Fibroblast of lung (primary cell): Measurements from ENCODE around the gene CABCOCO1. TPM values are rescaled to one million over a fixed set of nuclear protein-coding genes. Genes with fewer than 3 reads are reported as not detected.
A peak's percentile ranks its signal among the peaks of the same experiment; 100 is the strongest.

ENCODE experiments used
- DNase-seq, 2 donors: peaks; one replicate each; pipeline versions ENCODE4 v3.0.0 to v3.0.0-alpha.2; 2010; ENCODE audit warnings: low read depth in 2 of 2
- H2AFZ ChIP-seq: 2 replicates; pipeline ENCODE4 v1.5.1; 2012; ENCODE audit warnings: low read length, control low read depth, inconsistent platforms
- H3K27ac ChIP-seq: 2 replicates; pipeline ENCODE4 v1.5.1; 2011; ENCODE audit warnings: low read length, control low read depth; ENCODE audit not compliant: insufficient read depth
- H3K27me3 ChIP-seq: 2 replicates; pipeline ENCODE4 v1.5.1; 2011; ENCODE audit warnings: mild to moderate bottlenecking, low read length; ENCODE audit not compliant: control insufficient read depth, insufficient read depth
- H3K36me3 ChIP-seq: 2 replicates; pipeline ENCODE4 v1.5.1; 2011; ENCODE audit warnings: low read length; ENCODE audit not compliant: control insufficient read depth, insufficient read depth
- H3K4me1 ChIP-seq: 2 replicates; pipeline ENCODE4 v1.5.1; 2011; ENCODE audit warnings: low read length; ENCODE audit not compliant: control insufficient read depth, insufficient read depth; ENCODE audit errors: extremely low read depth
- H3K4me2 ChIP-seq: 2 replicates; pipeline ENCODE4 v1.5.1; 2011; ENCODE audit warnings: low read length, control low read depth; ENCODE audit not compliant: insufficient read depth; ENCODE audit errors: extremely low read depth
- H3K4me3 ChIP-seq, 4 experiments: fragments of 200-600 bp in 1 of 4; sonication (generic) in 1 of 4; replicated peaks in 1 of 4; 2 replicates each; pipeline ENCODE4 v1.5.1; 2011 to 2016; ENCODE audit warnings: low read length in 4 of 4, low read depth in 3 of 4, mild to moderate bottlenecking in 3 of 4, control low read depth in 2 of 4, inconsistent platforms in 1 of 4, mixed read lengths in 1 of 4; ENCODE audit not compliant: insufficient read depth in 1 of 4; ENCODE audit errors: control extremely low read depth in 1 of 4
- H3K79me2 ChIP-seq: 2 replicates; pipeline ENCODE4 v1.5.1; 2012; ENCODE audit warnings: mild to moderate bottlenecking, low read length, inconsistent platforms; ENCODE audit not compliant: control insufficient read depth, insufficient read depth
- H3K9ac ChIP-seq: 2 replicates; pipeline ENCODE4 v1.5.1; 2011; ENCODE audit warnings: mild to moderate bottlenecking, low read length, control low read depth; ENCODE audit not compliant: insufficient read depth
- H3K9me3 ChIP-seq: 2 replicates; pipeline ENCODE4 v1.5.1; 2012; ENCODE audit warnings: low read depth, low read length; ENCODE audit not compliant: control insufficient read depth, insufficient read depth
- H4K20me1 ChIP-seq: 2 replicates; pipeline ENCODE4 v1.5.1; 2011; ENCODE audit warnings: low read length; ENCODE audit not compliant: control insufficient read depth, insufficient read depth; ENCODE audit errors: extremely low read depth
- CTCF ChIP-seq, 2 donors: IDR thresholded peaks in 1 of 2; conservative IDR thresholded peaks in 1 of 2; 1 replicate in 1 of 2; 2 replicates in 1 of 2; pipeline ENCODE4 v1.5.1; 2011 to 2012; ENCODE audit warnings: low read length in 2 of 2, control low read depth in 1 of 2, inconsistent platforms in 1 of 2, low read depth in 1 of 2, mild to moderate bottlenecking in 1 of 2
- EZH2 ChIP-seq: IDR thresholded peaks from 2 replicates; pipeline ENCODE4 v1.5.1; 2012; ENCODE audit warnings: low read length, control low read depth, mild to moderate bottlenecking; ENCODE audit errors: missing control alignments
- polyA plus RNA-seq, 2 donors: library from polyadenylated mRNA; depleted of rRNA in 1 of 2; stranded (reverse) in 1 of 2; unstranded in 1 of 2; fragments of >200 nt; gene quantifications; 2 replicates each; pipeline ENCODE4 v1.2.1, GENCODE V29; 2011 to 2012; ENCODE audit warnings: missing spikeins in 1 of 2
- total RNA-seq: library from RNA; depleted of rRNA; stranded (reverse); fragments of >200 nt; gene quantifications from 2 replicates; pipeline ENCODE4 v1.2.1, GENCODE V29; 2014

Gene CABCOCO1
- total and polyA plus RNA-seq, 2 donors (not counting 1 experiment from before 2014, with no cell fraction given), result 0.83 to 1.6 TPM

- H3K9me3 ChIP-seq, result no peaks in the 10 kb centered on the region
- no peaks in the 10 kb centered on the region for H3K36me3 ChIP-seq
- no peak overlapping the region for H3K4me3 ChIP-seq
- no peak overlapping the region for H3K9ac ChIP-seq
- H3K4me1 ChIP-seq, result peaks cover 16% of the 10 kb centered on the region
- no peaks in the 10 kb centered on the region for H3K79me2 ChIP-seq
- H2AFZ ChIP-seq, result no peak overlapping the region
- no peak overlapping the region for H3K4me2 ChIP-seq
- H4K20me1 ChIP-seq, result no peaks in the 10 kb centered on the region
- no peaks in the 10 kb centered on the region for H3K27me3 ChIP-seq
- no peak overlapping the region for H3K27ac ChIP-seq
- no peak for TF ChIP-seq CTCF (conservative IDR thresholded peaks at IDR 0.05 in 1 of 2, IDR thresholded peaks at IDR 0.05 in 1 of 2; ENCODE audit: low read depth in 1 of 2, low read length in 2 of 2)
- TF ChIP-seq EZH2, result no peak
- peak in 1 of 2 donors; percentile 68 for DNase-seq
Measured at GRCh38 chr10:61754587-61755550, 92.1 kb downstream of the CABCOCO1 start.

- no peak overlapping the region for H3K9ac ChIP-seq
- H3K4me3 ChIP-seq, result no peak overlapping the region
- no peaks in the 10 kb centered on the region for H4K20me1 ChIP-seq
- peaks cover 23% of the 10 kb centered on the region for H3K4me1 ChIP-seq
- H3K79me2 ChIP-seq, result no peaks in the 10 kb centered on the region
- H3K9me3 ChIP-seq, result no peaks in the 10 kb centered on the region
- H3K36me3 ChIP-seq, result no peaks in the 10 kb centered on the region
- no peak overlapping the region for H3K27ac ChIP-seq
- H3K27me3 ChIP-seq, result no peaks in the 10 kb centered on the region
- H3K4me2 ChIP-seq, result no peak overlapping the region
- no peak for DNase-seq
- no peak overlapping the region for H2AFZ ChIP-seq
- TF ChIP-seq EZH2, result no peak
- no peak for TF ChIP-seq CTCF (conservative IDR thresholded peaks at IDR 0.05 in 1 of 2, IDR thresholded peaks at IDR 0.05 in 1 of 2; ENCODE audit: low read depth in 1 of 2, low read length in 2 of 2)
Measured at GRCh38 chr10:61757001-61757400, 94.3 kb downstream of the CABCOCO1 start.

GRCh38 chr10:61757525-61758397 is 95.0 kb downstream of the CABCOCO1 start:
- H3K9me3 ChIP-seq, result no peaks in the 10 kb centered on the region
- no peaks in the 10 kb centered on the region for H3K36me3 ChIP-seq
- TF ChIP-seq CTCF (conservative IDR thresholded peaks at IDR 0.05 in 1 of 2, IDR thresholded peaks at IDR 0.05 in 1 of 2; ENCODE audit: low read depth in 1 of 2, low read length in 2 of 2) (no peak), EZH2 (no peak)
- H2AFZ ChIP-seq, result no peak overlapping the region
- H3K79me2 ChIP-seq, result no peaks in the 10 kb centered on the region
- H3K4me1 ChIP-seq, result peaks cover 24% of the 10 kb centered on the region
- H3K27me3 ChIP-seq, result no peaks in the 10 kb centered on the region
- H3K9ac ChIP-seq, result no peak overlapping the region
- peak overlapping the region; percentile 26 for H3K27ac ChIP-seq
- H3K4me3 ChIP-seq, result no peak overlapping the region
- DNase-seq, result peak; percentile 78 to 79
- H3K4me2 ChIP-seq, result no peak overlapping the region
- H4K20me1 ChIP-seq, result no peaks in the 10 kb centered on the region
